IPS-NIHi11 (cell line): ENCODE measurements around the gene PLEKHA4.
"Not testable (repeated sequence)": the region's sequence is repeated elsewhere in the genome, so short reads cannot be mapped to it uniquely, and the experiment has no call there.

Experiments
- DNase-seq: peaks from one replicate; pipeline ENCODE4 v3.0.0; 2012; ENCODE audit warnings: mixed read lengths, low spot score

Gene PLEKHA4

DNA sequence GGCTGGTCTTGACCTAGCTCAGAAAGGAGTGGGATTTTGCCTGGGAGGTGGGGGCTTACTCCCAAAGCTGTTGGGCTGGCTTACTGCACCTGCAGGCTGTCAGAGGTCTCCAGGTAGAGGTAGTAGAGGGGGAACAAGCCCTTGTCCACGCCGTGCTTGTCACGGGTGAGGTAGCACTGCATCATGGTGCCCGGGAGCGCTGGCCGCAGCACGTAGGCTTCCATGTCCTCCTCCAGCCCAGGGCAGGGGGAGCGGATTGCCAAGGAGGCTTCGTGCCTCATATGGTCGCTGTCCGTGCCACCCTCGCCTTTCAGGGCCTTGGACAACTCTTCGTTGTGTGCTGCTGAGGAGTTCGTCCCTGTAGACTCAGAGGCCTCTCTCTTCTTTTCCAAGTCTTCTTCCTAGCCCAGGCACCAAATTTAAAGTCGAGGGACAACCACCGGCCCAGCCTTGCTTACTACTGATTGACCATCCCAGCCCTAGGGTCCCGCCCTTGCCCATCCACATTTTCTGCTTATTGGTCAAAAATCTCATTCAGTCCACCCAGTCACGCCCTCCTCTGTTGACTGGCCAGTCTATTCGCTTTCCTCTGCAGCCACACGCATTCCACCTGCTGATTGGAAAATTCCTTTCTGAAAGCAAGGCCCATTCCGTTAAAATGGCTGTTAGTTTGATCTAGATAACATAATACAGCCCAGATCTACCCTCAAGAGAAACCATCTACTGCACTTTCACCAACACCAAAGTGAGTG is 19.6 kb upstream of the PLEKHA4 start:
- peak; percentile 33 for DNase-seq

GRCh38 chr19:48883726-48884125 is 15.3 kb upstream of the PLEKHA4 start:
- DNase-seq, result no peak

- peak; percentile 57 for DNase-seq
Observed at GRCh38 chr19:48881741-48882657, 13.6 kb upstream of the PLEKHA4 start.

GRCh38 chr19:48879696-48880095 is 11.3 kb upstream of the PLEKHA4 start:
- DNase-seq, result not testable (repeated sequence)

DNA sequence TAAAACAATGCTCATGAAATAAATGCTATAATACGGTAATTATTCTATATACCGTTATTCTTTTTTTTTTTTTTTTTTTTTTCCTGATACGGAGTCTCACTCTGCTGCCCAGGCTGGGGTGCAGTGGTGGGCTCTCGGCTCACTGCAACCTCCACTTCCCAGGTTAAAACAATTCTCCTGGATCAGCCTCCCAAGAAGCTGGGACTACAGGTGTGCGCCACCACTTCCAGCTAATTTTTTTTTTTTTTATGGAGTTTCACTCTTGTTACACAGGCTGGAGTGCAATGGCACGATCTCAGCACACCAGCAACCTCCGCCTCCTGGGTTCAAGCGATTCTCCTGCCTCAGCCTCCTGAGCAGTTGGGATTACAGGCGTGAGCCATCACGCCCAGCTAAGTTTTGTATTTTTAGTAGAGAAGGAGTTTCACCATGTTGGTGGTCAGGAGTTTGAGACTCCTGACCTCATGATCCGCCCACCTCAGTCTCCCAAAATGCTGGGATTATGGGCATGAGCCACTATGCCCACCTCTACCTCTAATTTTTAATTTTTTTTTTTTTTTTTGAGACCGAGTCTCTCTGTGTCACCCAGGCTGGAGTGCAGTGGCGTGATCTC is 10.7 kb upstream of the PLEKHA4 start:
- DNase-seq, result no peak

GRCh38 chr19:48878196-48879024 is 10.0 kb upstream of the PLEKHA4 start:
- DNase-seq, result no peak

GRCh38 chr19:48877855-48878195 is 9.4 kb upstream of the PLEKHA4 start:
- DNase-seq, result no peak

DNA sequence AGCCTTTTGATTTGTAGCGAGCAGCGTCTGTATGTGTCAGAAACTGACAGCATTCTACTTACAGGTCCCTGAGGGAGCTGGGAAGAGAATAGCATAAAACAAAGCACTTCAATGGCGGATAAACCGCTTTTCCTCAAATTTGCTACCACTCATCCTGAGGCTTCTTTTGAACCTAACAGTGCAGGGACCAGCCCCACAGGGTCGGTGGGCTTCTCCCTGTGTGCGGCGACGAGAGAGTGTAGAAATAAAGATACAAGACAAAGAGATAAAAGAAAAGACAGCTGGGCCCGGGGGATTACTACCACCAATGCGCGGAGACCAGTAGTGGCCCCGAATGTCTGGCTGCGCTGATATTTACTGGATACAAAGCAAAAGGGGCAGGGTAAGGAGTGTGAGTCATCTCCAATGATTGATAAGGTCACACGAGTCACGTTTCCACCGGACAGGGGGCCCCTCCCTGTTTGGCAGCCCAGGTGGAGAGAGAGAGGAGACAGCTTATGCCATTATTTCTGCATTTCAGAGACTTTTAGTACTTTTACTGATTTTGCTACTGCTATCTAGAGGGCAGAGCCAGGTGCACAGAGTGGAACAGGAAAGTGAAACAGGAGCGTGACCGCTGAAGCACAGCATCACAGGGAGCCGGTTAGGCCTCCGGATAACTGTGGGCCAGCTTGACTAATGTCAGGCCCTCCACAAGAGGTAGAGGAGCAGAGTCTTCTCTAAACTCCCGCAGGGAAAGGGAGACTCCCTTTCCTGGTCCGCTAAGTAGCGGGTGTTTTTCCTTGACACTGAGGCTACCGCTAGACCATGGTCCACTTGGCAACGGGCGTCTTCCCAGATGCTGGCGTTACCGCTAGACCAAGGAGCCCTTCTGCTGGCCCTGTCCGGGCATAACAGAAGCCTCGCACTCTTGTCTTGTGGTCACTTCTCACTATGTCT is 7.9 kb upstream of the PLEKHA4 start:
- not testable (repeated sequence) for DNase-seq

- DNase-seq, result no peak
Observed at GRCh38 chr19:48874303-48875135, 6.1 kb upstream of the PLEKHA4 start.

DNA sequence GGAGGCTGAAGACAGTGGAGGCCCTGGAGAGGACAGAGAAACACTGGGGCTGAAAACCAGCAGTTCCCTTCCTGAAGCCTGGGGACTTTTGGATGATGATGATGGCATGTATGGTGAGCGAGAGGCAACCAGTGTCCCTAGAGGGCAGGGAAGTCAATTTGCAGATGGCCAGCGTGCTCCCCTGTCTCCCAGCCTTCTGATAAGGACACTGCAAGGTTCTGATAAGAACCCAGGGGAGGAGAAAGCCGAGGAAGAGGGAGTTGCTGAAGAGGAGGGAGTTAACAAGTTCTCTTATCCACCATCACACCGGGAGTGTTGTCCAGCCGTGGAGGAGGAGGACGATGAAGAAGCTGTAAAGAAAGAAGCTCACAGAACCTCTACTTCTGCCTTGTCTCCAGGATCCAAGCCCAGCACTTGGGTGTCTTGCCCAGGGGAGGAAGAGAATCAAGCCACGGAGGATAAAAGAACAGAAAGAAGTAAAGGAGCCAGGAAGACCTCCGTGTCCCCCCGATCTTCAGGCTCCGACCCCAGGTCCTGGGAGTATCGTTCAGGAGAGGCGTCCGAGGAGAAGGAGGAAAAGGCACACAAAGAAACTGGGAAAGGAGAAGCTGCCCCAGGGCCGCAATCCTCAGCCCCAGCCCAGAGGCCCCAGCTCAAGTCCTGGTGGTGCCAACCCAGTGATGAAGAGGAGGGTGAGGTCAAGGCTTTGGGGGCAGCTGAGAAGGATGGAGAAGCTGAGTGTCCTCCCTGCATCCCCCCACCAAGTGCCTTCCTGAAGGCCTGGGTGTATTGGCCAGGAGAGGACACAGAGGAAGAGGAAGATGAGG is 5.3 kb upstream of the PLEKHA4 start:
- DNase-seq, result peak; percentile 1

- peak; percentile 81 for DNase-seq
Observed at GRCh38 chr19:48872884-48873475, 4.6 kb upstream of the PLEKHA4 start.

DNA sequence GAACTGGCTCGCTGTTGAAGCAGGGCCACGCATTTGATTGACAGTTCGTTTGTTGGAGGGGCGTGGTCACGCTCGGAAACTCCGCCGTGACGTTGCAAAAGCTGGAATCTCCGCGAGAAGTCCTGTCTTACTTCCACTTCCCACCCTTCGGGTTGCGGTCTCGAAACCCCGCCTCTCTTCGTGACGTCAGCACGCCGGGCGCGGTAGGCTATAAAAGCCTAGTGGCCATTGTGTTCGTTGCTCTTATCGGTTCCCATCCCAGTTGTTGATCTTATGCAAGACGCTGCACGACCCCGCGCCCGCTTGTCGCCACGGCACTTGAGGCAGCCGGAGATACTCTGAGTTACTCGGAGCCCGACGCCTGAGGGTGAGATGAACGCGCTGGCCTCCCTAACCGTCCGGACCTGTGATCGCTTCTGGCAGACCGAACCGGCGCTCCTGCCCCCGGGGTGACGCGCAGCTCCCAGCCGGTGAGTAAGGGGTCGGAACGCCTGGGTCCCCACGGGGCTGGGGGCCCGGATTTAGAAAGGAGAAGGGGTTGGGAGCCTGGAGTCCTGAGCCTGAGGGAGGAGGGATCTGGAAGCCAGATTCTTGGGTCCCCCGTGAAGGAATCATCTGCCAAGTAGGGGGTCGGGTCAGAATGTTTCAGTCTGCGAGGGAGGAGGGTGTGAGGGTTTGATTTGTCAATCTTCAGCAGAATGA is 3.9 kb upstream of the PLEKHA4 start, which contains the start of gene PPP1R15A:
Gene PPP1R15A, plus strand, starts transcription at position 240 of the 702 bp plus-strand sequence. CDS start 813 bp downstream, outside the sequence.
- peak; percentile 97 for DNase-seq

DNA sequence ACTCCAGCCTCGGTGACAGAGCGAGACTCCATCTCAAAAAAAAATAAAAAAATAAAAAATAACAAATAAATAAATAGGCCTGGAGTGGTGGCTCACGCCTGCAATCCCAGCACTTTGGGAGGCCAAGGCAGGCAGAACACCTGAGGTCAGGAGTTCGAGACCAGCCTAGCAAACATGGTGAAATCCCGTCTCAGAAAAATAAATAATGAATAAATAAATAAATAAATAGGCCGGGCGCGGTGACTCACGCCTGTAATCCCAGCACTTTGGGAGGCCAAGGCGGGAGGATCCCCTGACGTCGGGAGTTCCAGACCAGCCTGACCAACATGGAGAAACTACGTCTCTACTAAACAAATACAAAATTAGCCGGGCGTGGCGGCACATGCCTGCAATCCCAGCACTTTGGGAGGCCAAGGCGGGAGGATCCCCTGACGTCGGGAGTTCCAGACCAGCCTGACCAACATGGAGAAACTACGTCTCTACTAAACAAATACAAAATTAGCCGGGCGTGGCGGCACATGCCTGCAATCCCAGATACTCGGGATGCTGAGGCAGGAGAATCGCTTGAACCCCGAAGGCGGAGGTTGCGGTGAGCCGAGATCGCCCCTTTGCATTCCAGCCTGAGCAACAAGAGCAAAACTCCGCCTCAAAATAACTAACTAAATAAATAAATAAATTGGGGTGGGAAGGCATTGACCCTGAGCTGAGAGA is 3.2 kb upstream of the PLEKHA4 start:
- DNase-seq, result not testable (repeated sequence)

- DNase-seq, result no peak
Observed at GRCh38 chr19:48870048-48870447, 1.6 kb upstream of the PLEKHA4 start.

DNA sequence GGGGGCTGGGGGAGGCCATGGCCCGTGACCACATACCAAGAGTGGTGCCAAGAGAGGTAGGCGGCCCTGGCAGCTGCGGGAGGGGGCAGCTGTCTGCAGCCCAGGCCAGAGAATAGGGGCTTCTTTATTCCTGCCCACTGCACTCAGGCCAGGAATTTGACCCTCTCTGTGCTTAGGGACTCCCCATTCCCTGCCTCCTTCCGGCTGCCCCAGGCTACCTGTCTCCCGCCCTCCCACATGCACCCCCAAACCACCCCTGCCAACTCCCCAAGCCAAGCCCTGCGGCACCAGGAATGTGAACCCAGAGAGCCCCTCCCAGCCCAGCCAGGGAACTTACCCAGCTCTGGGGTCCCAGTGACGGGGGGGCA is 687 bp downstream of the PLEKHA4 start:
- no peak for DNase-seq

DNA sequence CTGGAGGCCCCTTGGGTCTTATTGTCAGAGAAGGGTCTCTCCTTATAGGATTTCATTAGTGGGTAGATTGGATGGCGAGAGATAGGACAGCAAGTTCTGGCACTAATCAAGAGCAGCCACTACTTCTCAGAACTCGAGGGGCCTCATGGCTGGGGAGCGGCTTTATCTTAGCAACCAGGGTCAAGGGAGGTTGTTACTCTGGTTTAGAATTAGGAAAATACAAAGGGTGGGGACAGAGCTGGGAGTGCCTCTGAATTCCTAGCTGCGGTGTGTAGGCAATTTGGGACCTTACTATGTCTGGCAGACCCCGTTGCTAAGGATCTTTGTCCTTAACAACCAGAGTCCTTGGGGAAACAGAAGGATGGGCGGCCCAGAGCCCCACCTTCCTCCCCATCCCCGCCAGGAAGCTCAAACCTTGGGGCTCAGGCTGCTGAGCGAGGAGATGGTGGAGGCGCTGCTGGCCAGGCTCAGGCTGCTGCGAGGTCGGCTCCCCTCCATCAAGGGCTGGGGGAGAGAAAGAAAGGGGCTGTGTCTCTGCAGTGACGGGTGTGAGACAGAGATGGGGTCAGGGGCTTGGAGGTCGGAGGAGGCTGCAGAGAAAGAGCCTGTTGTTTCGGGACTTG is 1.2 kb downstream of the PLEKHA4 start:
- DNase-seq, result no peak

DNA sequence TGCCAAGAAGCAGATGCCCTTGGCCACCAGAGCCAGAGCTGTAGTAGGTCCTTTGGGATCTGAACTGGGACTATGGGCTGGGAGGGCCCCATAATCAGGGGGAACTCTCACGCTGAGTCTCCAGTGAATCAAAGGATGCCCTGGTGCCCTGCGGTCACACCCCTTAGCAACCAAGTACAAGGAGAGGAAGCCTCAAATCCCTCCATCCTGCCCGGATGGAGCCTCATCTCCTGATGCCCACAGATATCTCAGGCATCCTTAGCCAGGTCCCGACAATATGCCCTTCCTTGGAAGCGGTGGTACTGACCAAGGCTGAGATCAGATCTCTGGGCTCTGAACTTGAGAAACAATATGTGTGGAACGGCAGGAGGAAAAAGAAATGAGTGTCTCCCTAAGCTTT is 1.7 kb downstream of the PLEKHA4 start:
- no peak for DNase-seq
